Hematopoietic multipotent progenitor cell treated with erythropoietin and hydrocortisone succinate and interleukin-3 and kit ligand, for 15 days (in vitro differentiated cells): ENCODE measurements around the gene CLHC1.
"Not testable (repeated sequence)": the region's sequence is repeated elsewhere in the genome, so short reads cannot be mapped to it uniquely, and the experiment has no call there.

ENCODE experiments used
- DNase-seq: peaks from one replicate; pipeline ENCODE4 v3.0.0-alpha.2; 2015; ENCODE audit warnings: low spot score

The CLHC1 gene

GRCh38 chr2:55135491-55135890, 96.6 kb downstream of the CLHC1 start:
- DNase-seq = no peak

DNA sequence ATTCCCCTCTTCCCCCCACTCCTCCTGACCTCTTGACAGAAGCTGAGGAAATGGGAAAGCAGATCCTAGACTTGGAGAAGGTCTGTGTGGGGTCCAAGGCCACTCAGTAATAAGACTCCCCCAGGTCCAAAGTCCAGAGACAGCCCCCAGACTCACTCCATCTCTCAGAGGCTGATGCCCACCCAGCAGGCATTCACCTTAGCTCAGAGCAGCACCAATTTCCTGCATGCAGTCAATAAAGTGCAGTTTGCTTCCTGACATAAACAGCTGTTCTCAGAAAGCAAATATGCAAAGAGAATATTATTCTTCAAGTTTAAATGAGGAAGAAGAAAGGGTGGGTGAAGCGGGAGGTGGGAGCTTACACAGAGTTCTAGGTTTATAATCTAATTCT, 97.8 kb downstream of the CLHC1 start:
- no peak for DNase-seq

DNA sequence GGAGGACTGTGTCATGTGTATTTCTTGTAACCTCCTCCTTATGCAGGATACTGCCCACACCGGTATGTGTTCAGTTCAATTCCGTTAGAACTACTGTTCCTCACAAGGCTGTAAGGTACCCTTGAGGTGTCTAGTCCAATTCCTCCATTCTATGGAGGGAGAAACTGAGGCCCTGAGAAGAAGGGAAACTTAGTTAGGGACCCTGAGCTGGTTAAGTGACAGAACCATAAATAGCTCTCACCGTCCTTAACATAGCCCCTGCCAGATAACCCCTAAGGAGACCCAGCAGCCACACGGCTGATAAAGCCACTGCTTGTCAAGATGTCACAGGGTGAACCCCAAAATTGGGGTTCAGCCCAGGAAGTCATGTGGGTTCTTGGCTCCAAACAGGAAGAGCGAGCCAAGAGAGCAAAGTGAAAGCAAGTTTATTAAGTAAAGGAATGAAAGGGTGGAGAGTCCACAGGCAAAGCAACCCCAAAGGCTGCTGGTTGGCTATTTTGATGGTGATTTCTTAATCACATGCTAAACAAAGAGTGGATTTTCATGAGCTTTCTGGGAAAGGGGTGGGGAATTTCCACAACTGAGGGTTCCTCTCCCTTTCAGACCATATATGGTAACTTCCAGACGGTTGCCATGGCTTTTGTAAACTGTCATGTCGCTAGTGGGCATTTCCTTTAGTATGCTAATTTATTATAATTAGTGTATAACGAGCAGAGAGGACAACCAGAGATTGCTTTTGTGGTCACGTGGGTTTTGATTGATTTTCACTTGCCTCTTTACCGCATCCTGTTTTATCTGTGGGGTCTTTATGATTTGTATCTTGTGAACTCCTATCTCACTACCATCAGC, 98.4 kb downstream of the CLHC1 start:
- peak; percentile 78 for DNase-seq

DNA sequence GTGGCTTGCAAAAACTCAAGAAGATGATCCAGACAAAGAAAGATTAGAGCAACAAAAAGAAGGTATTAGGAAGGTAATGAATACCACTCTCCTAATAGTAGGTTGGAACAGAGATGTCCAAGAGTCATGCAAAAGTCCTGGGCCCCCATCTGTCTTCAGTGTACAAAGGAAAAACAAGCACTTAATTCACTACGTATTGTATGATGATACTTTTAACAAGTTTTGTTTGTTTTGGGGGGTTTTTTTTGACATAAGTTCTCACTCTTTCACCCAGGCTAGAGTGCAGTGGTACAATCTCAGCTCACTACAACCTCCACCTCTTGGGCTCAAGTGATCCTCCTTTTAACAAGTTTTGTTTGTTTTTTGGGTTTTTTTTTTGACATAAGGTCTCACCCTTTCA, 101.2 kb downstream of the CLHC1 start:
- no peak for DNase-seq

DNA sequence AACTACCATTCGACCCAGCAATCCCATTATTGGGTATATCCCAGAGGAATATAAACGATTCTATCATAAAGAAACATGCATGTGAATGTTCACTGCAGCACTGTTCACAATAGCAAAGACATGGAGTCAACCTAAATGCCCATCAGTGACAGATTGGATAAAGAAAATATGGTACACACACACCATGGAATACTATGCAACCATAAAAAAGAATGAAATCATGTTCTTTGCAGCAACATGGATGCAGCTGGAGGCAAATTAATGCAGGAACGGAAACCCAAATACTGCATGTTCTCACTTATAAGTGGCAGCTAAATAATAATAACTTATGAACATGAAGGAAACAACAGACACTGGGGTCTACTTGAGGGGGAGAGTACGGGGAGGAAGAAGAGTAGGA, 105.5 kb downstream of the CLHC1 start:
- not testable (repeated sequence) for DNase-seq
